GM15510 (cell line): Measurements from ENCODE around the gene NEDD9.

ENCODE experiments used
- POLR2A ChIP-seq: IDR thresholded peaks from 3 replicates; pipeline ENCODE4 v1.6.1; 2011; ENCODE audit warnings: borderline replicate concordance; ENCODE audit not compliant: insufficient read length; ENCODE audit errors: extremely low read depth

NEDD9 gene

GRCh38 chr6:11194356-11195218 lies 37.9 kb downstream of the NEDD9 start:
- no peak for TF ChIP-seq POLR2A

- no peak for TF ChIP-seq POLR2A
Measured at GRCh38 chr6:11193434-11193833, 39.0 kb downstream of the NEDD9 start.

GRCh38 chr6:11192167-11192566 lies 40.3 kb downstream of the NEDD9 start:
- no peak for TF ChIP-seq POLR2A

DNA sequence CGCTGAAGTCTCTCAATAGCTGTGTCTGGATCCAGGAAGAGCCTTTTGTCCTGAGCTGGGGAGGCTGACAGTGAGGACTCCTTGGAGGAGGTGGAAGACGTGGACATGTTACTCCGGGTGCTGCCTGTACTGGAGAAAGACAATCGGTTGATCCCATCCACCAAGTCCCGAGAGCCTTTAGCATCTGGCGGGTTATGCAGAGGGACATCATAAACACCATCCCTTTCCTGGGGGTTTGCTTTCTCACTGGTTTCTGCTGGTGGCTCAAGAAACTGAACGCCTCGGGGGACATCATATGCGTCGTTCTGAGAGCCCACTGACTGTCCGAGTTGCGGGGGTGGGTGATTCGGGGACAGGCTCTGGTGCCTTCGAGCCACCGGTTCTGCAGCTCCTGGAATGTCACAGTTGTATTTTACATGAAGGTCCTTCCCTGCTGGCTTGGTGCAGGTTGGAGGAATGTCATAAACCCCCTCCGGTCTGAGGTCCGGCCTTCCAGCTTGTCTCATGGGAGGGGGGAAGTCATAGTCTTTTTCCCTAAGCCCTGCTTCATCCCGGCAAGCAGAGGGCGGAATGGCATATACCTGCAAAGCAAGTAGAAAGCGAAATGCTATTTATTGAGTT lies 41.7 kb downstream of the NEDD9 start:
- no peak for TF ChIP-seq POLR2A

GRCh38 chr6:11189865-11190624 lies 42.4 kb downstream of the NEDD9 start:
- TF ChIP-seq POLR2A = no peak

DNA sequence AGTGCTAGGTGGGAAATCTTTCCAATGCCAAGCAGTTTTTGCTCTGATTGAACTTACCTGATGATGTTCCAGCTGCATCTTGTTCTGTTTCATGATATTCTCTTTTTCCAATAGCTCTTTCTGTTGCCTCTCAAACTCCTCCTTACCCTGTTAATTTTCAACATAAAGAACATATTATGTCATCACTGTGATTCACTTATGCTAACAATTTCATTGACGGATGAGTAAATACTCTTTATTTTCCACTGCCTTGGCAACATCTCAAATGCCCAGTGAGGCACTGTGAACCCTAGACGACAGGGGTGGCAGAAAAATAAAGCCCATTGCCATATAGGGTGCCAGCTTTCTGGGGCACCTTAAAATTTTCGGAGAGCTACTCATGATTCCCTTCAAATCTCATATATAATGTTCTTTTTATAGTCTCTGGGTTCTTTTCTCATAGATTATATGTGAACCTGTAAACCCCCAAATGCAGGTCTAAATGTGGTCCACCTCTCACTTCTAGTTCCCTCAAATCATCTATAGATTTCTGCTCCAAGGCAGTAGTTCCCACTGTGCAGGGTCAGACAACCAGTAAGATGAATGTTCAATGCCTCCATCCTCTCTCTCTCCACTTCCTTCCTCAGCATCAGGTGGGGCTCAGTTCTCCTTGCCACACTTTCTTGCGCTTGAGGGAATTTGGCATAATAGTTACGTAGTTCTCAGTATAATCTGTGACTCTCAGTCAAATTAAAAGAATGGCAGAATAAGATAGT lies 44.1 kb downstream of the NEDD9 start:
- no peak for TF ChIP-seq POLR2A

DNA sequence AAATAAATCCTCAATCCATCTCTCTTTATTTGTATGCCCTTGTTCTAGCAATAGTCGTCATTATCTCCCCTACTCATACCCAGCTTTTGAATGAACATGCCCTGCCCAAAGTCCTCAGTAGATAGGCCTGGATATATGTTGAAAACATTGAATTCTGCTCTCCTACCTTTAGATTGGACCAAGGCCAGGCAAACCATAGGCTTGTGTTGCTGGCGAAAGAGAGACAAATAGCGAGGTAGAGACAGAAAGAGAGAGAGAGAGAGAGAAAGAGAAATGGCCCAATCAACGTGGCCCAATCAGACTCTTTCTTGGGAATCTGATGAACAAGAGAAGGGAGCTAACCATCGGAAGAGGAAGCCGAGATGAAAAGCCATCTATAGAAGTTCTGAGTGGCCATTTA lies 45.2 kb downstream of the NEDD9 start:
- TF ChIP-seq POLR2A = no peak

- no peak for TF ChIP-seq POLR2A
Measured at GRCh38 chr6:11185204-11185842, 47.1 kb downstream of the NEDD9 start.

DNA sequence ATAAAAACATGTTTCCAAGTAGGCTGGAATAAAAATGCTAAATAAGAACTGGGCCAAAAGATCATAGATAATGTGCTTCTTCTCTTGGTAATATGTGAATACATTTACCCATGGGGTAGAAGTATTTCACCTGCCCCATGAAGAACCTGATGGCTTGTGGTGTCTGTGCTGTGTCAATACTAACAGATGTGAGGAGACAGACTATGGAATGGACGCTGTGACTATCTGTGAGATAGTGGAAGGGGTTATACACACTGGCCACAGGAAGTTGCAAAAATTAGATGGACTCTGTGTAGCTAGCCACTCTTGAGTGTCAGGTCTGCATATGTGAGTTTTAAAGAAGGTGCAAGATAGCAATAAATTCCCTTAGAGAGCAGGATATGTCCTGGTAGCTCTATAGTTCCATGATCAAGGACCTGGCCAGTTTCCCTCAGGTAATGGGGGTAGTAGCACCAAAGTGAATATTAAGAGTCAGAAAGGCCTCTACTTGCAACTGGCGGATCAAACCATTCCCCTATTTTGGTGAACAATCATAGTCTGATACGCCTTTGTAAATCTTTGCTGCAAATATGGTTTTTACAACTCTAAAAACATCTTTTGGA lies 48.6 kb downstream of the NEDD9 start:
- TF ChIP-seq POLR2A = no peak

GRCh38 chr6:11181478-11182136 lies 50.9 kb downstream of the NEDD9 start:
- no peak for TF ChIP-seq POLR2A

GRCh38 chr6:11179419-11180202 lies 52.9 kb downstream of the NEDD9 start:
- no peak for TF ChIP-seq POLR2A

DNA sequence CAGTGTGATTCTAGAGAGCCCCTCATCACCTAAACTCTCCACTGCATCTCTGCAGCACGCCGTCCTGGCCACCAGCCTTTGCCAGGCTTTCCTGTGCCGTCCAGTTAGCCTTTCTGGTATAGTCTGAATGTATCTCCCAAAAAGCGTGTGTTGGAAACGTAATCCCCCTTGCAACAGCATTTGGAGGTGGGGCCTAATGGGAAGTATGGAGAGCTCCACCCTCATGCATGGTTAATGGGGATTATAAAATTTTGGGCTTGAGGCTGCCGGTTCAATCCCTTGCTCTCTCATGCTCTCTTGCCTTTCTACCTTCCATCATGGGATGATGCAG lies 53.4 kb downstream of the NEDD9 start:
- TF ChIP-seq POLR2A = no peak

GRCh38 chr6:11177271-11177670 lies 55.2 kb downstream of the NEDD9 start:
- TF ChIP-seq POLR2A = no peak
